Fibroblast of mammary gland (primary cell): ENCODE results near the gene UQCR11.

Source experiments
- DNase-seq: peaks from one replicate; pipeline ENCODE4 v3.0.0-alpha.2; 2010; ENCODE audit warnings: low read depth
- H3K4me3 ChIP-seq: 2 replicates; pipeline ENCODE4 v1.5.1; 2011; ENCODE audit warnings: low read depth, mild to moderate bottlenecking, low read length, moderate library complexity; ENCODE audit not compliant: control insufficient read depth
- TF ChIP-seq, protein P1 (sequence below): conservative IDR thresholded peaks from 2 replicates; pipeline ENCODE4 v1.5.1; 2011; ENCODE audit warnings: low read depth, low read length, inconsistent platforms; ENCODE audit not compliant: control insufficient read depth, insufficient read depth

UQCR11 gene

DNA sequence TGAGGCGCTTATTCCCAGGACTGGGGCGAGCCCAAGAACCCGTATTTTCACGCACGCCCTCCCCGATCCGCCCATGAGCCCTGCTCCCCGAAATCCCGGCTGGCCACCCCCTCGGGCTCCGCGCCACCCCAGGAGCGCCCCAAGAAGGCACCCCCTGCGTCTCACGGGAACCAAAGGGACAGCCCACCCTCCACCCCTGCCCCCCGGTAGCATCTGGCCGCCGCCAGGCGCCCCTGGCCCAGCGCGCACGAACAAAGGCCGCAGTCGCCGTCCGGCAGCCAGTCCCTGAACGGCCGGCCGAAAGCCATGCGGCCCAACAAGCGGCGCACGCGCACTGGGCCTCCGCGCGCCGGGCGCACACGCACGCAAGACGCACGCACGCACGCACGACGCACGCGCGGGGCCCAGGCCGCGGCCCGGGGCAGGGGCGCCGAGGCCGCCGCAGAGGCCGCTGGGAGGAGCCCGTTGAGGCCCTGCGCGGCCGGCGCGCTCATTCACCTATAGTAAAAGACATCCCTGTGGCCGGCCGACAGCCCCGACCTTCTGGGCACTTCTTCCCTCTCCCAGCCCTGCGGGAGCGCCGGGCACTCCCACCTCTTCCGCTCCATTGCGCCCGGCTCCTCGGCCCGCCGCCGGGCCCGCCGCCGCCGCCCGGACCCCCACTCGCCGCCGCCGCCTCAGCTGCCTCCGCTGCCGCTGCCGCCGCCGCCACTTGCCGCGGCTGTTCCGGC is 13.1 kb downstream of the UQCR11 start:
- peak overlapping the region; percentile 76 for H3K4me3 ChIP-seq
- TF ChIP-seq, protein P1, sequence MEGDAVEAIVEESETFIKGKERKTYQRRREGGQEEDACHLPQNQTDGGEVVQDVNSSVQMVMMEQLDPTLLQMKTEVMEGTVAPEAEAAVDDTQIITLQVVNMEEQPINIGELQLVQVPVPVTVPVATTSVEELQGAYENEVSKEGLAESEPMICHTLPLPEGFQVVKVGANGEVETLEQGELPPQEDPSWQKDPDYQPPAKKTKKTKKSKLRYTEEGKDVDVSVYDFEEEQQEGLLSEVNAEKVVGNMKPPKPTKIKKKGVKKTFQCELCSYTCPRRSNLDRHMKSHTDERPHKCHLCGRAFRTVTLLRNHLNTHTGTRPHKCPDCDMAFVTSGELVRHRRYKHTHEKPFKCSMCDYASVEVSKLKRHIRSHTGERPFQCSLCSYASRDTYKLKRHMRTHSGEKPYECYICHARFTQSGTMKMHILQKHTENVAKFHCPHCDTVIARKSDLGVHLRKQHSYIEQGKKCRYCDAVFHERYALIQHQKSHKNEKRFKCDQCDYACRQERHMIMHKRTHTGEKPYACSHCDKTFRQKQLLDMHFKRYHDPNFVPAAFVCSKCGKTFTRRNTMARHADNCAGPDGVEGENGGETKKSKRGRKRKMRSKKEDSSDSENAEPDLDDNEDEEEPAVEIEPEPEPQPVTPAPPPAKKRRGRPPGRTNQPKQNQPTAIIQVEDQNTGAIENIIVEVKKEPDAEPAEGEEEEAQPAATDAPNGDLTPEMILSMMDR = no peak
- peak; percentile 84 for DNase-seq

DNA sequence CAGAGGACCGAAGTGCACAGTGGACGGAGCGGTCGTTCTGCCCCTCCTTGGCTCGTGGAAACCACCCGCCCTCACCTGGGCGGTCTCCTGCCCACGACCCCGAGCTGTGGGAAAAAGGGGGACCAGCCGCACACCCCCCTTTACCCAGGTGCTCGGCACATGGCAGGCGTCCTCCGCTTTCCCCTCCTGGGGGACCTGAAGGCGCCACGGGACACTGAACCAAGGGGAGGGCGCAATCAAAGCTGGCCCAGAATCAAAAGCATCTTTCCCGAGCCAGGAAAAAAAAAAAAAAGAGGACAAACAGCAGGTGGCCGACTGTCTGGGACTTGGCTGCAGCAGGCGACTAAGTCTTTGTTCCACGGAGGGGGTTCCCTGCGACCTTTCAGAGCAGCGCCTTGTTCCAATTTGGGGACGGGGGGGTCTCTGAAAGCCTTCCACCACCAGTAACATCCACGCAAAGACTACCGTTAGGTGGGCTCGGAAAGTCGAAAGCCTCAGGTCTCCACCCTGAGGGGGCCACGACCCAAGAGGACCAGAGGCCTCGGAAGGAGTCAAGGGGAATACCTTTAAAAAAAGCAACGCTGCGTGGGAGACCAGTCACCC is 13.7 kb downstream of the UQCR11 start:
- peak overlapping the region; percentile 76 for H3K4me3 ChIP-seq
- no peak for DNase-seq
- TF ChIP-seq, protein P1 = no peak

DNA sequence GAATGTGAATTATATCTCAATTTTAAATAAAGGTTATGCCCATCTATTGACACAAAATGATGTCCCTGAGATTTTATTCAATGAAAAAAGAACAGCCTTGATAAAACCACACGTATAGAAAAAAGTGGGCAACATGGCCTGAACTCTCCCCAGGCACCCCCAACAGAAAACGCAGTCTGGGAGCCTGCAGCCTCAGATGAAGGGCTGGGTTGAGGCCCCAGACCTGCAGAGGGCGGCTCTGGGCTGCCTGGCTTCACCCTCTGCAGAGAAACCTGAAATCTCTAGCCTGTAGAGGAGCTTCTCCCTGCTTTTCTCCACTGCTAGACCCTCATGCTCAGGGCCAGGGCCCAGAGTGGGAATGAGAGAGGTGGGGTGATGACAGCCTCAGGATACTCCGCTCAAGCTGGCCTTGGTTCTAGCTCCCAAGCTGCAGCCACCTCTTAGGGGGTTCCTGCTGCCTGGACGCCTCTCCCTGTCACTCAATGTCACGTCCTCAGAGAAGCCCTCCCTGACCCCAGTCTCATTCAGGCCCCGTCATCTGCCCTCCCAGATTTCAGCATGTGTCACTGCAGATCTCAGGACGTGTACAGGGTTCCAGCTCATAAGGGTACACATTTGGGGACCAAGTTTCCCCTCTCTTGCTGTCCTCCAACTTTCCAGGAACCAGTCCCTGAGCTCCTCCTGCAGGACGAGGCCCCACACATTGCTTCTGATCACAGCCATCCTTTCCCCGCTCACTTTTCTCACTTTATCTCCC is 14.4 kb downstream of the UQCR11 start:
- DNase-seq = peak; percentile 31
- H3K4me3 ChIP-seq = peak overlapping the region; percentile 76
- TF ChIP-seq, protein P1 = peak; percentile 37

DNA sequence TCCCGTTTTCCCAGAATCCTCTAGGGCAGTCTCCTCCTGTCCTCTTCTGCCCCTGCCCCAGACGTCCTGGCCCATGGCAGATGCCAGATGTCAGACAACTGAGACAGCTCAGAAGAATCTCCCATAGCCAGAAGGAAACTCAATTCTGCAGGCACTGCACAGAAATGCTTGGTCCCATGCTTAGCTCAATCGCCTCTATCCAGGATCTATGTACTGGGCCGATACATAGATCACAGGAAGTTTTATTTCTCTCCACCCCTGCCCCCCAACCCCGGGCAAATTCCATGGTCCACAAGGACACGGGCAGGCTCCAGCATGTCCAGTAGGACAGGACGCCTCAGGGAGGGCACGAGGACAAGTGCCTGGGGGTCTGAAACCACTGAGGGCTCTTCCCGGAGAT is 17.4 kb downstream of the UQCR11 start:
- TF ChIP-seq, protein P1 = no peak
- DNase-seq = no peak
- H3K4me3 ChIP-seq = no peak overlapping the region

DNA sequence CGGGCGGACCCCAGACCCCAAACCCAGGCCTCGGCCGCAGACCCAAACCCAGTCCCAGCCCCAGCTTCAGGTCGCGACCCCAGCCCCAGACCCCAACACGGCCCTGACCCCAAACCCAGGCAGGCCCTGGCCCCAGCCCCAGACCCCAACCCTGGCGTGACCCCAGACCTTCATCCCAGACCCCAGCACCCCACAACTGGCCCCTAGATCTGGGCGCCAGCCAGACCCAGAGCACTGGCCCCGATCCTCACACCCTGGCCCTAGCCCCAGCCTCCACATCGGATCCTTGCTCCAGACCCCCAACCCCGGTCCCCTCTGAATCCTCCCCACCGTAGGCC is 20.1 kb downstream of the UQCR11 start:
- no peak overlapping the region for H3K4me3 ChIP-seq
- no peak for DNase-seq
- TF ChIP-seq, protein P1 = no peak

DNA sequence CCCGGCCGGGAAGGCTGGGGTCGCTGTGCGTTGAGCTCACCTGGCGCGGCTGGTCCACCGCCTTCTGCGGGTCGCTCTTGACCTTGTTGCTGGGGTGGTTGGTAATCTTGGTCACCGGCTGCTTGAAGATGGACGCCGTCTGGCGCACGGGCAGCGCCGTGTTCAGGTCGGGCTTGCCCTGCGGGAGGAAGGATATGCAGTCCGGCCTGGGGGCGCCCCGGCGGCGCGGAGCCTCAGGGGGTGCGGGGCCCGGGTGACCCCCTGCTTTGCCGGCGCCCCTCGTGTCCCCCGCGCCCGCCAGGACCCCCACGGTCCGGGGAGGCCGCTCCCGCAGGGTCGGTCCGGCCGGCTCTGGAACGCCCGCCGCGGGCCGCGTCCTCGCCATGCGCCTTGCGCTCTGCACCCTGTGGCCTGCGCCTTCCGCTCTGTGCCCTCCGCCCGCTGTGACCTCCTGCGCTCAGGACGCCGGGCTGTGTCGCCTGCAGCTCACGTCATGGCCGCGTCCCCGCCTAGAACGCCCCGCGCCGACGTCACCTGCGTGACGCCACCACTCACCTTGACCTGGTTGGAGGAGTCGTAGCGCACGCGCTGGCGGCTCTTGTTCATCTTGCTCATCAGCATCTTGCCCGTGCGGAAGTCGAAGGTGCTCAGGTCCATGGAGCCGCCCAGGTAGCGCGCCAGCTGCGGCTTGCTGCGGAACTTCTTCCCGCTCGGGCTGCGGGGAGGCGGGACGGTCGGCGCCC is 20.6 kb downstream of the UQCR11 start:
- H3K4me3 ChIP-seq = no peak overlapping the region
- no peak for DNase-seq
- TF ChIP-seq, protein P1 = no peak
